Retinal pigment epithelial cell (primary cell): ENCODE results near the gene CREG2.

Source experiments
- DNase-seq: peaks from one replicate; pipeline ENCODE4 v3.0.0-alpha.2; 2010; ENCODE audit warnings: low read depth
- H3K4me3 ChIP-seq: 2 replicates; pipeline ENCODE4 v1.5.1; 2011; ENCODE audit warnings: mild to moderate bottlenecking, low read length, control low read depth, moderate library complexity
- CTCF ChIP-seq: conservative IDR thresholded peaks from 2 replicates; pipeline ENCODE4 v1.5.1; 2011; ENCODE audit warnings: low read depth, low read length, control low read depth, inconsistent platforms

The CREG2 gene

GRCh38 chr2:101308432-101309210, 78.7 kb downstream of the CREG2 start, which contains the start of gene RNF149:
Gene RNF149 (minus strand): TSS chr2:101308701. CDS start chr2:101308588, 113 bp downstream.
- TF ChIP-seq CTCF: no peak
- peak within 1 kb of the TSS; percentile 71 for H3K4me3 ChIP-seq
- DNase-seq: peak; percentile 55

- no peak for DNase-seq
- peak overlapping the region; percentile 71 for H3K4me3 ChIP-seq
- TF ChIP-seq CTCF: no peak
These were observed 79.3 kb downstream of the CREG2 start for GRCh38 chr2:101307950-101308431.

GRCh38 chr2:101307503-101307902, 79.8 kb downstream of the CREG2 start:
- TF ChIP-seq CTCF: no peak
- DNase-seq: no peak
- peak overlapping the region; percentile 71 for H3K4me3 ChIP-seq

GRCh38 chr2:101306410-101306809, 80.9 kb downstream of the CREG2 start:
- no peak for DNase-seq
- peak overlapping the region; percentile 71 for H3K4me3 ChIP-seq
- TF ChIP-seq CTCF: no peak

- no peak for TF ChIP-seq CTCF
- DNase-seq: peak; percentile 30
- peak overlapping the region; percentile 71 for H3K4me3 ChIP-seq
These were observed 81.7 kb downstream of the CREG2 start for GRCh38 chr2:101305492-101306078.

GRCh38 chr2:101305035-101305434, 82.3 kb downstream of the CREG2 start:
- TF ChIP-seq CTCF: no peak
- no peak for DNase-seq
- H3K4me3 ChIP-seq: peak overlapping the region; percentile 19

GRCh38 chr2:101303688-101304087, 83.6 kb downstream of the CREG2 start:
- DNase-seq: no peak
- H3K4me3 ChIP-seq: no peak overlapping the region
- TF ChIP-seq CTCF: no peak
